Hematopoietic multipotent progenitor cell treated with erythropoietin and hydrocortisone succinate and interleukin-3 and kit ligand, for 15 days (in vitro differentiated cells): ENCODE measurements around the gene CACNA1H.
"Not testable (repeated sequence)": the region's sequence is repeated elsewhere in the genome, so short reads cannot be mapped to it uniquely, and the experiment has no call there.

Experiments used
- DNase-seq: peaks from one replicate; pipeline ENCODE4 v3.0.0-alpha.2; 2015; ENCODE audit warnings: low spot score

Gene CACNA1H

GRCh38 chr16:1175566-1176279, 22.8 kb downstream of the CACNA1H start:
- no peak for DNase-seq

GRCh38 chr16:1176280-1176897, 23.5 kb downstream of the CACNA1H start:
- DNase-seq, result no peak

- DNase-seq, result no peak
Observed at GRCh38 chr16:1177053-1177452, 24.1 kb downstream of the CACNA1H start.

- no peak for DNase-seq
Observed at GRCh38 chr16:1177750-1178149, 24.8 kb downstream of the CACNA1H start.

GRCh38 chr16:1178295-1178910, 25.5 kb downstream of the CACNA1H start:
- DNase-seq, result no peak

GRCh38 chr16:1180549-1181403, 27.9 kb downstream of the CACNA1H start:
- no peak for DNase-seq

GRCh38 chr16:1181404-1182315, 28.8 kb downstream of the CACNA1H start:
- DNase-seq, result no peak

GRCh38 chr16:1182316-1182671, 29.4 kb downstream of the CACNA1H start:
- no peak for DNase-seq

GRCh38 chr16:1182950-1183907, 30.3 kb downstream of the CACNA1H start:
- DNase-seq, result no peak

GRCh38 chr16:1184156-1184868, 31.4 kb downstream of the CACNA1H start:
- no peak for DNase-seq

- no peak for DNase-seq
Observed at GRCh38 chr16:1184980-1185379, 32.1 kb downstream of the CACNA1H start.

GRCh38 chr16:1185460-1186207, 32.7 kb downstream of the CACNA1H start:
- not testable (repeated sequence) for DNase-seq

GRCh38 chr16:1188432-1189189, 35.7 kb downstream of the CACNA1H start:
- DNase-seq, result peak; percentile 23

- DNase-seq, result no peak
Observed at GRCh38 chr16:1189455-1189854, 36.5 kb downstream of the CACNA1H start.

GRCh38 chr16:1190789-1191188, 37.9 kb downstream of the CACNA1H start:
- DNase-seq, result not testable (repeated sequence)

- no peak for DNase-seq
Observed at GRCh38 chr16:1192384-1193073, 39.6 kb downstream of the CACNA1H start.

- DNase-seq, result no peak
Observed at GRCh38 chr16:1193143-1193824, 40.4 kb downstream of the CACNA1H start.
